Mesendoderm (in vitro differentiated cells): ENCODE data around the gene P2RY4.
"Not testable (repeated sequence)": the region's sequence is repeated elsewhere in the genome, so short reads cannot be mapped to it uniquely, and the experiment has no call there.

Experiments
- DNase-seq: peaks from one replicate; pipeline ENCODE4 v3.0.0; 2013
- H2AK5ac ChIP-seq: 2 replicates; pipeline ENCODE4 v1.6.1; 2013; ENCODE audit warnings: low read length, inconsistent platforms
- H2BK120ac ChIP-seq: 2 replicates; pipeline ENCODE4 v1.6.1; 2013; ENCODE audit warnings: low read depth, mild to moderate bottlenecking, low read length, moderate library complexity, mixed read lengths
- H2BK15ac ChIP-seq: replicated peaks from 2 replicates; pipeline ENCODE4 v1.6.1; 2013; ENCODE audit warnings: low read depth, mild to moderate bottlenecking, moderate library complexity
- H2BK5ac ChIP-seq: 2 replicates; pipeline ENCODE4 v1.6.1; 2013; ENCODE audit warnings: low read length, inconsistent platforms
- H3K18ac ChIP-seq: 2 replicates; pipeline ENCODE4 v1.6.1; 2013; ENCODE audit warnings: mild to moderate bottlenecking, low read length, mixed read lengths
- H3K23ac ChIP-seq: one replicate; pipeline ENCODE4 v1.6.1; 2013; ENCODE audit warnings: low read length
- H3K27ac ChIP-seq: 2 replicates; pipeline ENCODE4 v1.5.1; 2013; ENCODE audit warnings: low read depth, mild to moderate bottlenecking, inconsistent platforms, low read length, moderate library complexity
- H3K27me3 ChIP-seq: 2 replicates; pipeline ENCODE4 v1.6.1; 2013; ENCODE audit warnings: low read length, control low read depth, mild to moderate bottlenecking, inconsistent platforms; ENCODE audit not compliant: insufficient read depth, poor library complexity
- H3K36me3 ChIP-seq: 2 replicates; pipeline ENCODE4 v1.6.1; 2013; ENCODE audit warnings: low read length, inconsistent platforms; ENCODE audit not compliant: control insufficient read depth, insufficient read depth
- H3K4ac ChIP-seq: one replicate; pipeline ENCODE4 v1.6.1; 2013; ENCODE audit warnings: low read depth, mild to moderate bottlenecking, low read length, moderate library complexity
- H3K4me1 ChIP-seq: 2 replicates; pipeline ENCODE4 v1.6.1; 2013; ENCODE audit warnings: low read depth, low read length, inconsistent platforms; ENCODE audit not compliant: control insufficient read depth
- H3K4me2 ChIP-seq: 2 replicates; pipeline ENCODE4 v1.6.1; 2013; ENCODE audit warnings: low read length
- H3K4me3 ChIP-seq: 2 replicates; pipeline ENCODE4 v1.5.1; 2013; ENCODE audit warnings: mild to moderate bottlenecking, low read length
- H3K56ac ChIP-seq: one replicate; pipeline ENCODE4 v1.6.1; 2013; ENCODE audit warnings: low read length
- H3K79me1 ChIP-seq: 2 replicates; pipeline ENCODE4 v1.6.1; 2013; ENCODE audit warnings: low read length, inconsistent platforms
- H3K79me2 ChIP-seq: 2 replicates; pipeline ENCODE4 v1.6.1; 2013; ENCODE audit warnings: mild to moderate bottlenecking, low read length; ENCODE audit not compliant: control insufficient read depth, insufficient read depth
- H3K9ac ChIP-seq: 2 replicates; pipeline ENCODE4 v1.6.1; 2013; ENCODE audit warnings: low read length, inconsistent platforms
- H4K5ac ChIP-seq: one replicate; pipeline ENCODE4 v1.6.1; 2013; ENCODE audit warnings: low read length
- H4K8ac ChIP-seq: one replicate; pipeline ENCODE4 v1.6.1; 2013; ENCODE audit warnings: low read depth, mild to moderate bottlenecking, control low read depth, low read length, moderate library complexity
- WGBS: extraction: QIAGEN DNeasy Blood & Tissue Kit; methylation state at CpG from one replicate; pipeline ENCODE4 v1.1.7; 2013; ENCODE audit warnings: low lambda C conversion rate, missing lambda C conversion rate; ENCODE audit not compliant: insufficient coverage; ENCODE audit errors: extremely low coverage; 5-methylcytosine and 5-hydroxymethylcytosine counted together

The P2RY4 gene

DNA sequence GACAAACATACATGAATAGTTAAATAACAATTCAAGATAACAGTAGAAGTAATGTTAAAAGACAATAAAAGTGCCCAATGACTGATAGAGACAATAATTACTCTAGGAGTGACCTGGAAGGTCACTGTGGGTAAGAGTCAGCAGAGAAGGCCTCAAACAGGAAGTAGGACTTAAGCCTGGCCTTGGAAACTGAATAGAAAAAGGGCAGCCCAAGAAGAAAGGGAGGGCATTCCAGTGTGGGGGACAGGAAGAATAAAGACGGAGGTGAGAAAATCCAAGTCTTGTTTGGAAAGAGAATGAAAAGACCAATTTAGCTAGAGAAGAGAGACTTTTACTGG, 6.0 kb downstream of the P2RY4 start:
- no peaks in the 10 kb centered on the region for H3K27me3 ChIP-seq
- WGBS = no CpG with 5 or more reads among the region's 1 CpG
- no peak overlapping the region for H3K4me3 ChIP-seq

DNA sequence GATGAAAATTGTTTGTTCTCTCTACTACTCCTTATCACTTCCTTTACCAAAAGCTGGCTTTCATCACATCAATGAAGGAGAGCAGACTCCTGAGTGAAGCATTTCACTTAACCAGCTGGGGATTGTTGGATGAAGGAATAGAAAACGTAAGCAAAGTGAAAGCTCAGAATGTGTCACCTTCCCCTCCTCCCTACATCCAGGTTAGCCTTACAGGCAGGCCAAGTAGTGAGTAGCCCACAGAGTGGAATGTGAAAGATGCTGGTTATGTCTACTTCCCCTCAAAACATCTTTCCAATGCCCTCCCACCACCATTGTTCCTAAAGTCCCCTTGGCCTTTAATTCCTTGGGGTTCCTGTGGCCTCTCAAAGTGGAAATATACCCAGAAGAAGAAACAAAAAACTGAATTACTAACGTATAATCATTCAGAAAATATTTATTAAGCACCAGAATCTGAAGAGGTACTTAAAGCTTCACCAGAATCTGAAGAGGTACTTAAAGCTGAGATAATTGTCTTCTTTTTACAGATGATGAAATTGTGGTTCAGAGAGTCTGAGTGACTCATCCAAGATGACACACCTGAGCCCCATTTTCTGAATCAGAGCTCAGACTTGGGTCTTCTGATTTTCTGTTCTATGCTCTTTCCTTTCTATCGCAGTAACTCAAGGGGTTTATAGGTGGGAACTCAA, 6.5 kb downstream of the P2RY4 start:
- no peak overlapping the region for H4K5ac ChIP-seq
- no peak overlapping the region for H3K27ac ChIP-seq
- DNase-seq = peak; percentile 22
- H3K4me2 ChIP-seq = no peak overlapping the region
- H3K4me3 ChIP-seq = no peak overlapping the region
- H2BK5ac ChIP-seq = no peak overlapping the region
- no peaks in the 10 kb centered on the region for H3K79me1 ChIP-seq
- H2AK5ac ChIP-seq = no peak overlapping the region
- H4K8ac ChIP-seq = no peak overlapping the region
- no peak overlapping the region for H3K23ac ChIP-seq
- H3K36me3 ChIP-seq = no peaks in the 10 kb centered on the region
- no peaks in the 10 kb centered on the region for H3K79me2 ChIP-seq
- no peak overlapping the region for H3K18ac ChIP-seq
- no peak overlapping the region for H3K56ac ChIP-seq
- no peaks in the 10 kb centered on the region for H3K27me3 ChIP-seq
- no peaks in the 10 kb centered on the region for H3K4me1 ChIP-seq
- no CpG with 5 or more reads among the region's 3 CpGs for WGBS
- no peak overlapping the region for H2BK15ac ChIP-seq
- no peak overlapping the region for H3K9ac ChIP-seq
- no peak overlapping the region for H3K4ac ChIP-seq
- H2BK120ac ChIP-seq = no peak overlapping the region

More for the DNA sequence above, 6.0 kb downstream of the P2RY4 start:
- Histone ChIP-seq H3K27ac (no peak overlapping the region), H2BK120ac (no peak overlapping the region), H3K18ac (no peak overlapping the region), H3K9ac (no peak overlapping the region), H3K56ac (no peak overlapping the region), H3K79me1 (no peaks in the 10 kb centered on the region), H4K5ac (no peak overlapping the region), H3K4me2 (no peak overlapping the region), H2BK15ac (no peak overlapping the region), H3K36me3 (no peaks in the 10 kb centered on the region), H3K79me2 (no peaks in the 10 kb centered on the region), H3K4me1 (no peaks in the 10 kb centered on the region), H4K8ac (no peak overlapping the region), H2AK5ac (no peak overlapping the region), H3K23ac (no peak overlapping the region), H3K4ac (no peak overlapping the region), H2BK5ac (no peak overlapping the region)
- DNase-seq = peak; percentile 40

- H4K5ac ChIP-seq = no peak overlapping the region
- no peak overlapping the region for H2BK120ac ChIP-seq
- H3K23ac ChIP-seq = no peak overlapping the region
- no peaks in the 10 kb centered on the region for H3K79me2 ChIP-seq
- H2AK5ac ChIP-seq = no peak overlapping the region
- no peak overlapping the region for H3K4ac ChIP-seq
- no peaks in the 10 kb centered on the region for H3K27me3 ChIP-seq
- H4K8ac ChIP-seq = no peak overlapping the region
- H3K4me2 ChIP-seq = no peak overlapping the region
- no peaks in the 10 kb centered on the region for H3K36me3 ChIP-seq
- H3K56ac ChIP-seq = no peak overlapping the region
- no CpG with 5 or more reads among the region's 2 CpGs for WGBS
- H3K9ac ChIP-seq = no peak overlapping the region
- H2BK5ac ChIP-seq = no peak overlapping the region
- no peak overlapping the region for H2BK15ac ChIP-seq
- H3K18ac ChIP-seq = no peak overlapping the region
- H3K79me1 ChIP-seq = no peaks in the 10 kb centered on the region
- no peak for DNase-seq
- H3K4me1 ChIP-seq = no peaks in the 10 kb centered on the region
- no peak overlapping the region for H3K27ac ChIP-seq
- no peak overlapping the region for H3K4me3 ChIP-seq
Measured at GRCh38 chrX:70252491-70252890, 7.5 kb downstream of the P2RY4 start.

GRCh38 chrX:70247252-70247651, 12.8 kb downstream of the P2RY4 start:
- Histone ChIP-seq H3K4me1 (no peaks in the 10 kb centered on the region), H2BK5ac (no peak overlapping the region), H3K56ac (no peak overlapping the region), H3K4me2 (no peak overlapping the region), H4K5ac (no peak overlapping the region), H3K4ac (no peak overlapping the region), H3K27me3 (no peaks in the 10 kb centered on the region), H3K23ac (no peak overlapping the region), H3K79me1 (no peaks in the 10 kb centered on the region), H3K4me3 (no peak overlapping the region), H2AK5ac (no peak overlapping the region), H3K36me3 (no peaks in the 10 kb centered on the region), H2BK120ac (no peak overlapping the region), H2BK15ac (no peak overlapping the region), H3K18ac (no peak overlapping the region), H3K9ac (no peak overlapping the region), H3K79me2 (no peaks in the 10 kb centered on the region), H3K27ac (no peak overlapping the region), H4K8ac (no peak overlapping the region)
- no CpG with 5 or more reads among the region's 2 CpGs for WGBS
- no peak for DNase-seq

DNA sequence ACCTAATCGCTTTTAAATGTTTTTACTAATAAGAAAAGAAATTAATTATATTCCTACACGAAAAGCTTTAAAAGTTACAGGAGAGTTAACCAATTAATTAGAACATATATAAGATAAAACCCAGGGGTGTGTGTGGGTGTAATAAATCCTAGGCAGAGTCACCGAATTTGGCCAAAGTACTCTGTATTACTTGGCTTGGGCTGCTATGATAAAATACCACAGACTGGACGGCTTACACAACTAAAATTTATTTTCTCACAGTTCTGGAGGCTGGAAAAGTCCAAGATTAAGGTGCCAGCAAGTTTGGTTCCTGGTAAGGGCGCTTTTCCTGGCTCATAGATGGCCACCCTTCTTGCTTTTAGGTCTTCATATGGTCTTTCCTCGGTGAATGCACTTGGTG, 15.1 kb downstream of the P2RY4 start:
- H3K27ac ChIP-seq = no peak overlapping the region
- no peaks in the 10 kb centered on the region for H3K27me3 ChIP-seq
- H3K23ac ChIP-seq = no peak overlapping the region
- no peaks in the 10 kb centered on the region for H3K79me2 ChIP-seq
- no peak overlapping the region for H3K9ac ChIP-seq
- H3K36me3 ChIP-seq = no peaks in the 10 kb centered on the region
- no peak overlapping the region for H2AK5ac ChIP-seq
- no peak overlapping the region for H4K5ac ChIP-seq
- WGBS = no CpG with 5 or more reads among the region's 6 CpGs
- H3K4me1 ChIP-seq = no peaks in the 10 kb centered on the region
- no peak overlapping the region for H3K4me3 ChIP-seq
- no peaks in the 10 kb centered on the region for H3K79me1 ChIP-seq
- no peak overlapping the region for H3K4me2 ChIP-seq
- no peak overlapping the region for H2BK5ac ChIP-seq
- no peak overlapping the region for H3K4ac ChIP-seq
- H4K8ac ChIP-seq = no peak overlapping the region
- DNase-seq = no peak
- no peak overlapping the region for H2BK15ac ChIP-seq
- H3K18ac ChIP-seq = no peak overlapping the region
- no peak overlapping the region for H2BK120ac ChIP-seq
- no peak overlapping the region for H3K56ac ChIP-seq

DNA sequence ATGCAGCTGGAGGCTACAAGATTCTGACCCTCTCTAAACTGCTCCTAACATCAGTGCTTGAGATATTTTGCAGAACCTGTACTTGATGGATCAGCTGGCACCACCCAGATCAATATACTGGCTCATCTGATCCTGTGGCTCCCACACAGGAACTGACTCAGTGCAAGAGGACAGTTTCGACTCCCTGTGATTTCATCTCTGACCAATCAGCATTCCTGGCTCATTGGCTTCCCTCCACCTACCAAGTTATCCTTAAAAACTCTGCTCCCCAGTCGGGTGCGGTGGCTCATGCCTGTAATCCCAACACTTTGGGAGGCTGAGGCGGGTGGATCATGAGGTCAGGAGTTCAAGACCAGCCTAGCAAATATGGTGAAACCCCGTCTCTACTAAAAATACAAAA, 16.4 kb downstream of the P2RY4 start:
- not testable (repeated sequence) for H3K79me2 ChIP-seq, H3K4me3 ChIP-seq, H4K8ac ChIP-seq, H2AK5ac ChIP-seq, DNase-seq, H2BK15ac ChIP-seq, H4K5ac ChIP-seq, H3K36me3 ChIP-seq, H3K27ac ChIP-seq, H3K79me1 ChIP-seq, H3K9ac ChIP-seq, H3K4ac ChIP-seq, H3K56ac ChIP-seq, H3K4me2 ChIP-seq, H3K23ac ChIP-seq, H3K18ac ChIP-seq, H3K27me3 ChIP-seq, H2BK120ac ChIP-seq, H2BK5ac ChIP-seq, H3K4me1 ChIP-seq
- WGBS = no CpG with 5 or more reads among the region's 5 CpGs
